ENCODE measurements around the gene ACTL6B. TPM values are rescaled to one million over a fixed set of nuclear protein-coding genes. Genes with fewer than 3 reads are reported as not detected.

Gene ACTL6B
- polyA plus RNA-seq, 1 donor from 2014 or later = 339 TPM

- Histone ChIP-seq H3K4me3 (ENCODE audit: low read length) (peak overlapping the region; percentile 60), H3K27me3 (ENCODE audit: insufficient read depth, low read depth, low read length) (peaks cover 33% of the 10 kb centered on the region), H3K27ac (ENCODE audit: low read length) (no peak overlapping the region), H3F3A (ENCODE audit: insufficient read depth, low read length, poor library complexity, severe bottlenecking) (no peaks in the 10 kb centered on the region), H3K9me3 (ENCODE audit: low read length) (no peaks in the 10 kb centered on the region), H3K4me2 (ENCODE audit: low read length) (no peak overlapping the region), H3K79me2 (replicated peaks; ENCODE audit: insufficient read depth, low read length) (no peaks in the 10 kb centered on the region), H4K20me1 (ENCODE audit: insufficient read depth) (no peaks in the 10 kb centered on the region), H3K9me2 (ENCODE audit: insufficient read depth, low read length) (no peaks in the 10 kb centered on the region), H3K9ac (ENCODE audit: low read length) (no peak overlapping the region), H2AFZ (ENCODE audit: low read depth, low read length) (no peak overlapping the region), H3K36me3 (ENCODE audit: insufficient read depth, low read length) (no peaks in the 10 kb centered on the region)
- TF ChIP-seq CTCF (IDR thresholded peaks at IDR 0.05; ENCODE audit: poor library complexity, severe bottlenecking) (peak; percentile 32), MXI1 (conservative IDR thresholded peaks at IDR 0.05; ENCODE audit: poor library complexity, severe bottlenecking) (no peak)
These were observed 23.1 kb downstream of the ACTL6B start for GRCh38 chr7:100632951-100633717.

- no peak overlapping the region for H3K27ac ChIP-seq (ENCODE audit: low read length)
- no peaks in the 10 kb centered on the region for H3K9me3 ChIP-seq (ENCODE audit: low read length)
- no peak overlapping the region for H2AFZ ChIP-seq (ENCODE audit: low read depth, low read length)
- H3K4me3 ChIP-seq (ENCODE audit: low read length) = no peak overlapping the region
- H3K36me3 ChIP-seq (ENCODE audit: insufficient read depth, low read length) = no peaks in the 10 kb centered on the region
- no peak for TF ChIP-seq POLR2AphosphoS5 (IDR thresholded peaks at IDR 0.05)
- TF ChIP-seq SMC3 (conservative IDR thresholded peaks at IDR 0.05; ENCODE audit: poor library complexity) = no peak
- no peak for TF ChIP-seq EP300 (conservative IDR thresholded peaks at IDR 0.05; ENCODE audit: poor library complexity, severe bottlenecking)
- no peak for TF ChIP-seq REST (IDR thresholded peaks at IDR 0.05; ENCODE audit: borderline replicate concordance)
- no peak for TF ChIP-seq MXI1 (conservative IDR thresholded peaks at IDR 0.05; ENCODE audit: poor library complexity, severe bottlenecking)
- TF ChIP-seq CTCF (IDR thresholded peaks at IDR 0.05; ENCODE audit: poor library complexity, severe bottlenecking) = no peak
- no peak for TF ChIP-seq RAD21 (conservative IDR thresholded peaks at IDR 0.05)
- TF ChIP-seq TAF1 (IDR thresholded peaks at IDR 0.05; ENCODE audit: low read depth) = no peak
- TF ChIP-seq EZH2 (IDR thresholded peaks at IDR 0.05; ENCODE audit: borderline replicate concordance, insufficient read depth, low read length, poor library complexity, severe bottlenecking) = no peak
- H3F3A ChIP-seq (ENCODE audit: insufficient read depth, low read length, poor library complexity, severe bottlenecking) = no peaks in the 10 kb centered on the region
- peaks cover 33% of the 10 kb centered on the region for H3K27me3 ChIP-seq (ENCODE audit: insufficient read depth, low read depth, low read length)
- no peak overlapping the region for H3K4me2 ChIP-seq (ENCODE audit: low read length)
- H3K9me2 ChIP-seq (ENCODE audit: insufficient read depth, low read length) = no peaks in the 10 kb centered on the region
- no peaks in the 10 kb centered on the region for H3K79me2 ChIP-seq (replicated peaks; ENCODE audit: insufficient read depth, low read length)
- no peaks in the 10 kb centered on the region for H4K20me1 ChIP-seq (ENCODE audit: insufficient read depth)
- H3K9ac ChIP-seq (ENCODE audit: low read length) = no peak overlapping the region
These were observed 26.2 kb downstream of the ACTL6B start for GRCh38 chr7:100630066-100630465.

All from neural cell (in vitro differentiated cells).